ENCODE data around the gene PANK3.
A peak's percentile ranks its signal among the peaks of the same experiment; 100 is the strongest.
"Not testable (repeated sequence)": the region's sequence is repeated elsewhere in the genome, so short reads cannot be mapped to it uniquely, and the experiment has no call there.

Gene PANK3

GRCh38 chr5:168596122-168596521 lies 17.0 kb upstream of the PANK3 start:
- not testable (repeated sequence) for FAIRE-seq; DNase-seq (ENCODE audit: insufficient read length, low spot score)

GRCh38 chr5:168592014-168592368 lies 12.8 kb upstream of the PANK3 start:
- DNase-seq (ENCODE audit: insufficient read length, low spot score) (no peak), FAIRE-seq (no peak)

GRCh38 chr5:168591302-168592013 lies 12.3 kb upstream of the PANK3 start:
- FAIRE-seq (no peak), DNase-seq (ENCODE audit: insufficient read length, low spot score) (no peak)

- FAIRE-seq, result no peak
- DNase-seq (ENCODE audit: insufficient read length, low spot score), result no peak
These were observed 11.5 kb upstream of the PANK3 start for GRCh38 chr5:168590666-168591065.

GRCh38 chr5:168587987-168588386 lies 8.8 kb upstream of the PANK3 start:
- FAIRE-seq (no peak), DNase-seq (ENCODE audit: insufficient read length, low spot score) (no peak)

GRCh38 chr5:168585119-168585856 lies 6.1 kb upstream of the PANK3 start:
- FAIRE-seq (peak; percentile 82), DNase-seq (ENCODE audit: insufficient read length, low spot score) (no peak)

GRCh38 chr5:168583742-168584482 lies 4.7 kb upstream of the PANK3 start:
- DNase-seq (ENCODE audit: insufficient read length, low spot score) (no peak), FAIRE-seq (peak; percentile 76)

- not testable (repeated sequence) for FAIRE-seq; DNase-seq (ENCODE audit: insufficient read length, low spot score)
These were observed 1.8 kb upstream of the PANK3 start for GRCh38 chr5:168580814-168581469.

- FAIRE-seq, result no peak
- no peak for DNase-seq (ENCODE audit: insufficient read length, low spot score)
These were observed 1.0 kb upstream of the PANK3 start for GRCh38 chr5:168580227-168580508.

- FAIRE-seq (peak; percentile 99), DNase-seq (ENCODE audit: insufficient read length, low spot score) (peak; percentile 89)
These were observed 489 bp upstream of the PANK3 start for GRCh38 chr5:168579488-168580226.

GRCh38 chr5:168578006-168578405 lies 1.2 kb downstream of the PANK3 start:
- DNase-seq (ENCODE audit: insufficient read length, low spot score) (no peak), FAIRE-seq (no peak)

GRCh38 chr5:168575391-168576372 lies 3.5 kb downstream of the PANK3 start:
- no peak for DNase-seq (ENCODE audit: insufficient read length, low spot score)

GRCh38 chr5:168574156-168574555 lies 5.0 kb downstream of the PANK3 start:
- not testable (repeated sequence) for DNase-seq (ENCODE audit: insufficient read length, low spot score); FAIRE-seq

More at GRCh38 chr5:168575391-168576372, 3.5 kb downstream of the PANK3 start:
- no peak for FAIRE-seq

- not testable (repeated sequence) for FAIRE-seq; DNase-seq (ENCODE audit: insufficient read length, low spot score)
These were observed 5.5 kb downstream of the PANK3 start for GRCh38 chr5:168573663-168574062.

GRCh38 chr5:168570490-168571328 lies 8.5 kb downstream of the PANK3 start:
- DNase-seq (ENCODE audit: insufficient read length, low spot score) (no peak), FAIRE-seq (no peak)

- peak; percentile 45 for FAIRE-seq
- no peak for DNase-seq (ENCODE audit: insufficient read length, low spot score)
These were observed 10.4 kb downstream of the PANK3 start for GRCh38 chr5:168568738-168569137.

GRCh38 chr5:168563959-168564358 lies 15.2 kb downstream of the PANK3 start:
- no peak for DNase-seq (ENCODE audit: insufficient read length, low spot score)
- FAIRE-seq, result no peak

GRCh38 chr5:168562279-168562678 lies 16.9 kb downstream of the PANK3 start:
- DNase-seq (ENCODE audit: insufficient read length, low spot score), result no peak
- no peak for FAIRE-seq

Data from GM19239 (cell line).